H1 (cell line): ENCODE data around the gene TXK. TPM values are rescaled to one million over a fixed set of nuclear protein-coding genes. Genes with fewer than 3 reads are reported as not detected.

Experiments
- CTCF ChIA-PET: fragments of 300-600 bp; sonication (Branson Sonifier 250); formaldehyde crosslinking; loops from one replicate; lab custom pipeline; 2021; ENCODE audit not compliant: partially characterized antibody; lab: Charles Lee
- POLR2A ChIA-PET: fragments of 300-600 bp; sonication (Branson Sonifier 250); formaldehyde crosslinking; loops from one replicate; lab custom pipeline; 2021; ENCODE audit warnings: inconsistent platforms; ENCODE audit not compliant: partially characterized antibody; lab: Charles Lee
- DNase-seq, 2 experiments: peaks; one replicate each; pipeline versions ENCODE4 v3.0.0 to v3.0.0-alpha.2; 2010 to 2022; ENCODE audit warnings: low spot score in 2 of 2, low read depth in 1 of 2, mixed read lengths in 1 of 2
- FAIRE-seq: peaks from 2 replicates; lab custom pipeline; 2011; peaks lifted over from hg19 to GRCh38; lab: Jason Lieb, UNC
- H2AFZ ChIP-seq: 2 replicates; pipeline ENCODE4 v1.8.1; 2012; ENCODE audit warnings: low read length, inconsistent platforms
- H2AK5ac ChIP-seq: 2 replicates; pipeline ENCODE4 v1.6.1; 2013; ENCODE audit warnings: low read depth, low read length
- H2BK120ac ChIP-seq: replicated peaks from 2 replicates; pipeline ENCODE3; 2013; ENCODE audit warnings: low read depth, low read length, inconsistent platforms
- H2BK12ac ChIP-seq: 2 replicates; pipeline ENCODE4 v1.6.1; 2013; ENCODE audit warnings: low read depth, low read length
- H2BK15ac ChIP-seq: 2 replicates; pipeline ENCODE4 v1.6.1; 2013; ENCODE audit warnings: low read length
- H2BK20ac ChIP-seq: 2 replicates; pipeline ENCODE4 v1.6.1; 2013; ENCODE audit warnings: low read length
- H2BK5ac ChIP-seq: 2 replicates; pipeline ENCODE4 v1.6.1; 2013; ENCODE audit warnings: low read depth, low read length
- H3K14ac ChIP-seq: 2 replicates; pipeline ENCODE4 v1.6.1; 2013; ENCODE audit warnings: inconsistent platforms; ENCODE audit not compliant: insufficient read length
- H3K18ac ChIP-seq: 2 replicates; pipeline ENCODE4 v1.6.1; 2013; ENCODE audit warnings: low read length; ENCODE audit errors: extremely low read depth
- H3K23ac ChIP-seq: 2 replicates; pipeline ENCODE4 v1.6.1; 2013; ENCODE audit warnings: inconsistent platforms; ENCODE audit not compliant: insufficient read length
- H3K23me2 ChIP-seq: 2 replicates; pipeline ENCODE4 v1.6.1; 2013; ENCODE audit warnings: low read depth, low read length
- H3K27ac ChIP-seq: 2 replicates; pipeline ENCODE4 v1.6.1; 2011; ENCODE audit warnings: low read depth, low read length, inconsistent platforms
- H3K27me3 ChIP-seq, 4 experiments: replicated peaks in 1 of 4; 1 replicate in 1 of 4; 2 replicates in 3 of 4; pipeline versions ENCODE4 v1.6.1 to v1.8.1; 2011 to 2013; ENCODE audit warnings: low read length in 3 of 4, mild to moderate bottlenecking in 3 of 4, inconsistent platforms in 2 of 4, mixed read lengths in 2 of 4, moderate library complexity in 1 of 4; ENCODE audit not compliant: control insufficient read depth in 3 of 4, insufficient read depth in 3 of 4; ENCODE audit errors: extremely low read depth in 1 of 4
- H3K36me3 ChIP-seq, 4 experiments: 2 replicates each; pipeline versions ENCODE4 v1.6.1 to v1.8.1; 2011 to 2013; ENCODE audit warnings: mild to moderate bottlenecking in 4 of 4, low read length in 3 of 4, moderate library complexity in 2 of 4, control low read depth in 1 of 4, inconsistent platforms in 1 of 4; ENCODE audit not compliant: insufficient read depth in 4 of 4, control insufficient read depth in 2 of 4
- H3K4ac ChIP-seq: replicated peaks from 2 replicates; pipeline ENCODE3; 2013; ENCODE audit warnings: low read length, low read depth, mixed read lengths, inconsistent platforms; ENCODE audit not compliant: insufficient read length
- H3K4me1 ChIP-seq, 4 experiments: replicated peaks in 1 of 4; 1 replicate in 1 of 4; 2 replicates in 3 of 4; pipeline versions ENCODE4 v1.6.1 to v1.8.1; 2011 to 2013; ENCODE audit warnings: low read length in 3 of 4, inconsistent platforms in 2 of 4, mixed read lengths in 1 of 4; ENCODE audit not compliant: insufficient read depth in 4 of 4, control insufficient read depth in 3 of 4
- H3K4me2 ChIP-seq, 2 experiments: 2 replicates each; pipeline versions ENCODE4 v1.6.1 to v1.8.1; 2011 to 2013; ENCODE audit warnings: low read depth in 2 of 2, low read length in 2 of 2, control low read depth in 1 of 2, inconsistent platforms in 1 of 2, mild to moderate bottlenecking in 1 of 2; ENCODE audit not compliant: insufficient read depth in 1 of 2
- H3K4me3 ChIP-seq, 4 experiments: fragments of 200-600, 300-600 bp in 1 of 4; sonication (generic), shearing (Covaris generic), sonication (Bioruptor Twin) in 1 of 4; 2 replicates each; pipeline versions ENCODE4 v1.5.1 to v1.8.1; 2011 to 2016; ENCODE audit warnings: low read length in 4 of 4, low read depth in 3 of 4, control low read depth in 2 of 4, inconsistent platforms in 2 of 4, mild to moderate bottlenecking in 2 of 4, mixed read lengths in 1 of 4, moderate library complexity in 1 of 4; ENCODE audit not compliant: insufficient read depth in 2 of 4; ENCODE audit errors: extremely low read depth in 1 of 4
- H3K56ac ChIP-seq: replicated peaks from 2 replicates; pipeline ENCODE3; 2013; ENCODE audit warnings: low read depth, mild to moderate bottlenecking, mixed read lengths, low read length, inconsistent platforms; ENCODE audit not compliant: insufficient read length
- H3K79me1 ChIP-seq: 2 replicates; pipeline ENCODE4 v1.6.1; 2013; ENCODE audit warnings: low read depth, low read length, control low read depth
- H3K79me2 ChIP-seq, 2 experiments: 2 replicates each; pipeline versions ENCODE4 v1.6.1 to v1.8.1; 2012 to 2013; ENCODE audit warnings: low read length in 2 of 2, mild to moderate bottlenecking in 2 of 2, inconsistent platforms in 1 of 2; ENCODE audit not compliant: insufficient read depth in 2 of 2, control insufficient read depth in 1 of 2
- H3K9ac ChIP-seq, 4 experiments: replicated peaks in 1 of 4; 1 replicate in 1 of 4; 2 replicates in 3 of 4; pipeline versions ENCODE4 v1.6.1 to v1.8.1; 2011 to 2013; ENCODE audit warnings: low read depth in 3 of 4, low read length in 3 of 4, control low read depth in 2 of 4, mild to moderate bottlenecking in 2 of 4, moderate library complexity in 2 of 4, inconsistent platforms in 1 of 4; ENCODE audit errors: extremely low read depth in 1 of 4
- H3K9me3 ChIP-seq, 2 experiments: 2 replicates each; pipeline versions ENCODE4 v1.6.1 to v1.8.1; 2012 to 2013; ENCODE audit warnings: mild to moderate bottlenecking in 2 of 2, moderate library complexity in 2 of 2, control low read depth in 1 of 2, inconsistent platforms in 1 of 2, low read depth in 1 of 2, low read length in 1 of 2, mixed read lengths in 1 of 2; ENCODE audit not compliant: insufficient read depth in 2 of 2
- H4K20me1 ChIP-seq, 2 experiments: replicated peaks in 1 of 2; 2 replicates each; pipeline versions ENCODE3 to v1.8.1; 2011 to 2013; ENCODE audit warnings: inconsistent platforms in 2 of 2, low read length in 2 of 2, mild to moderate bottlenecking in 1 of 2; ENCODE audit not compliant: insufficient read depth in 2 of 2, control insufficient read depth in 1 of 2
- H4K5ac ChIP-seq: 2 replicates; pipeline ENCODE4 v1.6.1; 2013; ENCODE audit warnings: low read length, low read depth, mixed read lengths, inconsistent platforms; ENCODE audit not compliant: insufficient read length
- H4K8ac ChIP-seq: 2 replicates; pipeline ENCODE4 v1.8.0; 2013; ENCODE audit warnings: mild to moderate bottlenecking, moderate library complexity, low read length, inconsistent platforms; ENCODE audit not compliant: insufficient read depth; ENCODE audit errors: extremely low read depth
- H4K91ac ChIP-seq: replicated peaks from 2 replicates; pipeline ENCODE3; 2013; ENCODE audit warnings: low read length, mixed read lengths, inconsistent platforms; ENCODE audit not compliant: insufficient read length
- BRCA1 ChIP-seq: IDR thresholded peaks from 2 replicates; pipeline ENCODE4 v1.6.1; 2012; ENCODE audit warnings: low read depth, low read length, improper control_type of control experiment
- CBX5 ChIP-seq: fragments of 300-800, 300-1000 bp; sonication (generic); IDR thresholded peaks from 2 replicates; pipeline ENCODE4 v1.7.1; 2016; ENCODE audit warnings: antibody characterized with exemption, low read length, low read depth
- CBX8 ChIP-seq: fragments of 300-800, 300-1000 bp; sonication (generic); IDR thresholded peaks from 2 replicates; pipeline ENCODE4 v1.7.1; 2016; ENCODE audit warnings: low read depth, low read length, borderline replicate concordance
- CEBPB ChIP-seq: IDR thresholded peaks from 2 replicates; pipeline ENCODE4 v1.6.1; 2012; ENCODE audit warnings: low read depth, low read length
- JUND ChIP-seq: IDR thresholded peaks from 2 replicates; pipeline ENCODE4 v1.6.1; 2011; ENCODE audit warnings: mild to moderate bottlenecking, improper control_type of control experiment, low read length
- RAD21 ChIP-seq, 2 experiments: IDR thresholded peaks in 1 of 2; conservative IDR thresholded peaks in 1 of 2; 2 replicates each; pipeline ENCODE4 v1.6.1; 2011; ENCODE audit warnings: low read depth in 2 of 2, low read length in 2 of 2, improper control_type of control experiment in 1 of 2, inconsistent platforms in 1 of 2, mild to moderate bottlenecking in 1 of 2, moderate library complexity in 1 of 2
- SRF ChIP-seq: IDR thresholded peaks from 2 replicates; pipeline ENCODE4 v1.6.1; 2011; ENCODE audit warnings: mild to moderate bottlenecking, low read depth, low read length, moderate library complexity
- ZNF274 ChIP-seq: IDR thresholded peaks from 2 replicates; pipeline ENCODE4 v1.7.0; 2012; ENCODE audit warnings: low read length, borderline replicate concordance; ENCODE audit errors: extremely low read depth
- WGBS, 2 experiments: shearing (Covaris generic) in 1 of 2; methylation state at CpG; one replicate each; pipeline versions ENCODE4 v1.1.6 to v1.1.7; 2013 to 2015; ENCODE audit warnings: low lambda C conversion rate in 2 of 2, mixed read lengths in 2 of 2, inconsistent platforms in 1 of 2, low coverage in 1 of 2, missing lambda C conversion rate in 1 of 2; ENCODE audit not compliant: insufficient replicate concordance in 2 of 2, insufficient coverage in 1 of 2, insufficient read length in 1 of 2; ENCODE audit errors: extremely low coverage in 1 of 2, missing lambda C conversion rate in 1 of 2; 5-methylcytosine and 5-hydroxymethylcytosine counted together
- polyA plus RNA-seq, 7 experiments: library from polyadenylated mRNA; depleted of rRNA in 3 of 7; stranded (reverse) in 5 of 7; unstranded in 2 of 7; fragments of >200 nt in 5 of 7; fragments of 200-250 nt in 2 of 7; gene quantifications; 1 replicate in 5 of 7; 2 replicates in 1 of 7; 4 replicates in 1 of 7; pipeline versions ENCODE4 v1.2.1 to v1.2.3, GENCODE V29; 2011 to 2013; ENCODE audit warnings: missing spikeins in 2 of 7, mixed read lengths in 2 of 7
- total RNA-seq: library from RNA; stranded (reverse); fragmentation: NEBNext Ultra II Directional; extraction: Animal tissue kit (Norgen Biotek cat#: 25700); gene quantifications from 2 replicates; pipeline ENCODE4 v1.2.1, GENCODE V29; 2021
- TF ChIP-seq, protein P1 (sequence below), 3 experiments: IDR thresholded peaks; 1 replicate in 2 of 3; 2 replicates in 1 of 3; pipeline versions ENCODE4 v1.5.1 to v1.6.1; 2011; ENCODE audit warnings: low read length in 3 of 3, mild to moderate bottlenecking in 3 of 3, inconsistent platforms in 2 of 3, low read depth in 1 of 3, moderate library complexity in 1 of 3; ENCODE audit not compliant: insufficient read depth in 1 of 3; ENCODE audit errors: control extremely low read depth in 1 of 3
- TF ChIP-seq, protein P2 (sequence below): IDR thresholded peaks from 2 replicates; pipeline ENCODE4 v1.6.1; 2012; ENCODE audit warnings: low read length, inconsistent platforms

The TXK gene
- total and polyA plus RNA-seq, 2 of the 8 experiments (the other 6 are each of a cell fraction or from before 2014, with no cell fraction given): not detected

DNA sequence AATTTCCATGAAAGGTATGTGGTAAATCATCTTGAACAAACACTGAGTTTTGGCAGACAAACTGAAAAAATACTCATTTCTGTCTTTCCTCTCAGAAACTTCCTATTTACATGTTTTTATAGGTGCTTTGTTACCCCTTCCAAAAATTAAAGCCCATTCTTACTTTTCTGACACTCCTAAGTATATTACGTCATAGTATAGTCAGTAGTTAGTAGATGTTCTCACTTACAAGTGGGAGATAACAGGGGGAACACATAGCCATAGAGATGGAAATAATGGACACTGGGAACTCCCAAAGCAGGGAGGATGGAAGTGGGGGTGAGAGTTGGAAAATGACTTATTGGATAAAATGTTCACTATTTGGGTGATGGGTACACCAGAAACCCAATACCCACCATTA, 28.8 kb downstream of the TXK start:
- Histone ChIP-seq H3K79me2 (no peaks in the 10 kb centered on the region), H3K9me3 (no peaks in the 10 kb centered on the region), H3K27me3 (no peaks in the 10 kb centered on the region), H4K91ac (no peak overlapping the region), H3K27ac (no peak overlapping the region), H4K20me1 (no peaks in the 10 kb centered on the region), H3K4me1 (no peaks in the 10 kb centered on the region), H3K23me2 (no peaks in the 10 kb centered on the region), H2AK5ac (no peak overlapping the region), H3K23ac (no peak overlapping the region), H4K5ac (no peak overlapping the region), H2BK12ac (no peak overlapping the region), H4K8ac (no peak overlapping the region), H2AFZ (no peak overlapping the region), H2BK5ac (no peak overlapping the region), H2BK120ac (no peak overlapping the region), H3K56ac (no peak overlapping the region), H3K4me2 (no peak overlapping the region), H3K79me1 (no peaks in the 10 kb centered on the region), H3K14ac (no peak overlapping the region), H3K9ac (no peak overlapping the region), H3K4me3 (no peak overlapping the region), H3K18ac (no peak overlapping the region), H2BK15ac (no peak overlapping the region), H3K36me3 (no peaks in the 10 kb centered on the region), H3K4ac (no peak overlapping the region), H2BK20ac (no peak overlapping the region)
- no peak for DNase-seq
- CTCF ChIA-PET: interaction anchor here (0.6 kb wide), 1 partner anchor 234 kb away, joined by 4 read pairs; no protein-coding TSS in a partner anchor
- FAIRE-seq: no peak
- WGBS, 2 experiments: 89% methylated on average over 1 of the region's 1 CpG; no CpG with 5 or more reads in 1 of the 2 experiments
- POLR2A ChIA-PET: no interaction called here
- TF ChIP-seq, protein P1, sequence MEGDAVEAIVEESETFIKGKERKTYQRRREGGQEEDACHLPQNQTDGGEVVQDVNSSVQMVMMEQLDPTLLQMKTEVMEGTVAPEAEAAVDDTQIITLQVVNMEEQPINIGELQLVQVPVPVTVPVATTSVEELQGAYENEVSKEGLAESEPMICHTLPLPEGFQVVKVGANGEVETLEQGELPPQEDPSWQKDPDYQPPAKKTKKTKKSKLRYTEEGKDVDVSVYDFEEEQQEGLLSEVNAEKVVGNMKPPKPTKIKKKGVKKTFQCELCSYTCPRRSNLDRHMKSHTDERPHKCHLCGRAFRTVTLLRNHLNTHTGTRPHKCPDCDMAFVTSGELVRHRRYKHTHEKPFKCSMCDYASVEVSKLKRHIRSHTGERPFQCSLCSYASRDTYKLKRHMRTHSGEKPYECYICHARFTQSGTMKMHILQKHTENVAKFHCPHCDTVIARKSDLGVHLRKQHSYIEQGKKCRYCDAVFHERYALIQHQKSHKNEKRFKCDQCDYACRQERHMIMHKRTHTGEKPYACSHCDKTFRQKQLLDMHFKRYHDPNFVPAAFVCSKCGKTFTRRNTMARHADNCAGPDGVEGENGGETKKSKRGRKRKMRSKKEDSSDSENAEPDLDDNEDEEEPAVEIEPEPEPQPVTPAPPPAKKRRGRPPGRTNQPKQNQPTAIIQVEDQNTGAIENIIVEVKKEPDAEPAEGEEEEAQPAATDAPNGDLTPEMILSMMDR (IDR thresholded peaks at IDR 0.05; ENCODE audit: control extremely low read depth in 1 of 3, insufficient read depth in 1 of 3, low read depth in 1 of 3, low read length in 3 of 3): no peak
- TF ChIP-seq ZNF274: no peak
- TF ChIP-seq RAD21 (IDR thresholded peaks at IDR 0.05 in 1 of 2, conservative IDR thresholded peaks at IDR 0.05 in 1 of 2; ENCODE audit: low read depth in 2 of 2, low read length in 2 of 2): no peak
- TF ChIP-seq BRCA1: no peak
- TF ChIP-seq CBX8: no peak
- TF ChIP-seq, protein P2, sequence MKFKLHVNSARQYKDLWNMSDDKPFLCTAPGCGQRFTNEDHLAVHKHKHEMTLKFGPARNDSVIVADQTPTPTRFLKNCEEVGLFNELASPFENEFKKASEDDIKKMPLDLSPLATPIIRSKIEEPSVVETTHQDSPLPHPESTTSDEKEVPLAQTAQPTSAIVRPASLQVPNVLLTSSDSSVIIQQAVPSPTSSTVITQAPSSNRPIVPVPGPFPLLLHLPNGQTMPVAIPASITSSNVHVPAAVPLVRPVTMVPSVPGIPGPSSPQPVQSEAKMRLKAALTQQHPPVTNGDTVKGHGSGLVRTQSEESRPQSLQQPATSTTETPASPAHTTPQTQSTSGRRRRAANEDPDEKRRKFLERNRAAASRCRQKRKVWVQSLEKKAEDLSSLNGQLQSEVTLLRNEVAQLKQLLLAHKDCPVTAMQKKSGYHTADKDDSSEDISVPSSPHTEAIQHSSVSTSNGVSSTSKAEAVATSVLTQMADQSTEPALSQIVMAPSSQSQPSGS: no peak
- TF ChIP-seq CEBPB: no peak
- no peak for TF ChIP-seq SRF
- TF ChIP-seq JUND: no peak
- no peak for TF ChIP-seq CBX5
